Testis (tissue), 3 donors: ENCODE measurements around the gene TGM5. TPM values are rescaled to one million over a fixed set of nuclear protein-coding genes. Genes with fewer than 3 reads are reported as not detected.
"Not testable (repeated sequence)": the region's sequence is repeated elsewhere in the genome, so short reads cannot be mapped to it uniquely, and the experiment has no call there.

Source experiments
- DNase-seq: peaks from one replicate; pipeline ENCODE4 v3.0.0-alpha.2; 2019
- H3K27ac ChIP-seq, 2 donors: fragments of 200-600 bp; sonication (generic); one replicate each; pipeline ENCODE4 v1.5.1; 2019
- H3K27me3 ChIP-seq: fragments of 200-600 bp; sonication (generic); one replicate; pipeline ENCODE4 v1.5.1; 2019
- H3K36me3 ChIP-seq: fragments of 200-600 bp; sonication (generic); one replicate; pipeline ENCODE4 v1.5.1; 2017; ENCODE audit warnings: low read depth; ENCODE audit errors: missing control alignments
- H3K4me1 ChIP-seq: fragments of 200-600 bp; sonication (generic); one replicate; pipeline ENCODE4 v1.5.1; 2019
- H3K4me3 ChIP-seq, 2 donors: fragments of 200-600 bp; sonication (generic); one replicate each; pipeline ENCODE4 v1.5.1; 2017 to 2019
- H3K9me3 ChIP-seq: fragments of 200-600 bp; sonication (generic); one replicate; pipeline ENCODE4 v1.5.1; 2017
- CTCF ChIP-seq, 3 experiments: fragments of 450-650 bp in 2 of 3; fragments of 200-600 bp in 1 of 3; sonication (generic) in 1 of 3; IDR thresholded peaks; one replicate each; pipeline ENCODE4 v1.5.1; 2016 to 2019; ENCODE audit warnings: antibody characterized with exemption in 3 of 3, mild to moderate bottlenecking in 2 of 3, moderate library complexity in 1 of 3
- POLR2A ChIP-seq: fragments of 450-650 bp; IDR thresholded peaks from one replicate; pipeline ENCODE4 v1.6.1; 2017; ENCODE audit warnings: antibody characterized with exemption, mild to moderate bottlenecking, moderate library complexity
- WGBS, 2 donors: methylation state at CpG; one replicate each; pipeline ENCODE4 v1.1.5; 2018; 5-methylcytosine and 5-hydroxymethylcytosine counted together
- intact Hi-C: fragments of 100-400 bp; cut with DNase I; formaldehyde crosslinking; loops from one replicate; pipeline ENCODE4 v1.15.1; 2023; ENCODE audit warnings: low total_unique reads
- polyA plus RNA-seq: library from polyadenylated mRNA; stranded (reverse); fragments of 350-450 nt; fragmentation: Illumina TruSeq; extraction: RNeasy Lipid Tissue Mini Kit (QIAGEN cat#74804); gene quantifications from one replicate; pipeline ENCODE4 v1.2.3, GENCODE V29; 2014; ENCODE audit warnings: low read depth, low replicate concordance; ENCODE audit not compliant: insufficient read depth
- total RNA-seq, 2 donors: library from RNA; depleted of rRNA; stranded (reverse); fragments of >200 nt; gene quantifications; one replicate each; pipeline ENCODE4 v1.2.3, GENCODE V29; 2016

TGM5 gene
- total and polyA plus RNA-seq, 3 donors from 2014 or later: 0.24 to 2.1 (median 0.43) TPM

GRCh38 chr15:43276563-43277200, 10.0 kb upstream of the TGM5 start:
- TF ChIP-seq CTCF (IDR thresholded peaks at IDR 0.05) (no peak), POLR2A (no peak)
- H3K4me1 ChIP-seq: no peaks in the 10 kb centered on the region
- intact Hi-C loops: no loop called here
- no peak overlapping the region for H3K27ac ChIP-seq
- no peaks in the 10 kb centered on the region for H3K9me3 ChIP-seq
- no peak for DNase-seq
- H3K27me3 ChIP-seq: no peaks in the 10 kb centered on the region
- H3K4me3 ChIP-seq: no peak overlapping the region
- H3K36me3 ChIP-seq: no peaks in the 10 kb centered on the region
- 80 to 85% methylated on average over 8 to 12 of the region's 12 CpGs for WGBS, 2 donors

GRCh38 chr15:43275740-43276562, 9.2 kb upstream of the TGM5 start:
- no peak for DNase-seq
- intact Hi-C loops: no loop called here
- Histone ChIP-seq H3K36me3 (no peaks in the 10 kb centered on the region), H3K27ac (no peak overlapping the region), H3K27me3 (no peaks in the 10 kb centered on the region), H3K9me3 (no peaks in the 10 kb centered on the region), H3K4me3 (no peak overlapping the region), H3K4me1 (no peaks in the 10 kb centered on the region)
- 50 to 62% methylated on average over 14 to 15 of the region's 15 CpGs for WGBS, 2 donors
- TF ChIP-seq CTCF (IDR thresholded peaks at IDR 0.05): no peak
- no peak for TF ChIP-seq POLR2A

- no peaks in the 10 kb centered on the region for H3K36me3 ChIP-seq
- no peaks in the 10 kb centered on the region for H3K4me1 ChIP-seq
- intact Hi-C loops: no loop called here
- no peaks in the 10 kb centered on the region for H3K27me3 ChIP-seq
- H3K9me3 ChIP-seq: no peaks in the 10 kb centered on the region
- H3K4me3 ChIP-seq: no peak overlapping the region
- TF ChIP-seq CTCF (IDR thresholded peaks at IDR 0.05) (no peak), POLR2A (no peak)
- H3K27ac ChIP-seq: no peak overlapping the region
- WGBS, 2 donors: 69 to 79% methylated on average over 9 of the region's 9 CpGs
- no peak for DNase-seq
These were observed 7.4 kb upstream of the TGM5 start for GRCh38 chr15:43274136-43274535.

- no peaks in the 10 kb centered on the region for H3K36me3 ChIP-seq
- intact Hi-C loops: no loop called here
- TF ChIP-seq CTCF (IDR thresholded peaks at IDR 0.05) (no peak), POLR2A (no peak)
- DNase-seq: no peak
- H3K27me3 ChIP-seq: no peaks in the 10 kb centered on the region
- no peaks in the 10 kb centered on the region for H3K4me1 ChIP-seq
- H3K27ac ChIP-seq: no peak overlapping the region
- WGBS, 2 donors: 96 to 98% methylated on average over 2 of the region's 2 CpGs
- no peaks in the 10 kb centered on the region for H3K9me3 ChIP-seq
- H3K4me3 ChIP-seq: no peak overlapping the region
These were observed 6.5 kb upstream of the TGM5 start for GRCh38 chr15:43273243-43273642.

DNA sequence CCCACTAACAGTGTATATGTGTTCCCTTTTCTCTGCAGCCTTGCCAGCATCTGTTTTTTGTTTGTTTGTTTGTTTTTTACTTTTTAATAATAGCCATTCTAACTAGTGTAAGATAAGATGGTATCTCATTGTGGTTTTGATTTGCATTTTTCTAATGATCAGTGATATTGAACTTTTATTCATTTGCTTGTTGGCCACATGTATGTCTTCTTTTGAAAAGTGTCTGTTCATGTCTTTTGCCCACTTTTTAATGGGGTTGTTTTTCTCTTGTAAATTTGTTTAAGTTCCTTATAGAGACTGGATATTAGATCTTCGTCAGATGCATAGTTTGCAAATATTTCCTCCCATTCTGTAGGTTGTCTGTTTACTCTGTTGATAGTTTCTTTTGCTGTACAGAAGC, 5.2 kb upstream of the TGM5 start:
- intact Hi-C loops, H3K9me3 ChIP-seq, H3K36me3 ChIP-seq, DNase-seq, H3K4me3 ChIP-seq, H3K27me3 ChIP-seq, H3K4me1 ChIP-seq, H3K27ac ChIP-seq: not testable (repeated sequence)
- WGBS, 2 donors: 94 to 95% methylated on average over 1 of the region's 1 CpG
